Measurements from ENCODE around the gene PDXK.

PDXK gene

GRCh38 chr21:43701936-43702784 is 16.8 kb upstream of the PDXK start:
- TF ChIP-seq FOXP2 (optimal IDR thresholded peaks at IDR 0.05; ENCODE audit: borderline replicate concordance, extremely low read depth, extremely low read length, insufficient read depth): no peak
- TF ChIP-seq, protein P1, sequence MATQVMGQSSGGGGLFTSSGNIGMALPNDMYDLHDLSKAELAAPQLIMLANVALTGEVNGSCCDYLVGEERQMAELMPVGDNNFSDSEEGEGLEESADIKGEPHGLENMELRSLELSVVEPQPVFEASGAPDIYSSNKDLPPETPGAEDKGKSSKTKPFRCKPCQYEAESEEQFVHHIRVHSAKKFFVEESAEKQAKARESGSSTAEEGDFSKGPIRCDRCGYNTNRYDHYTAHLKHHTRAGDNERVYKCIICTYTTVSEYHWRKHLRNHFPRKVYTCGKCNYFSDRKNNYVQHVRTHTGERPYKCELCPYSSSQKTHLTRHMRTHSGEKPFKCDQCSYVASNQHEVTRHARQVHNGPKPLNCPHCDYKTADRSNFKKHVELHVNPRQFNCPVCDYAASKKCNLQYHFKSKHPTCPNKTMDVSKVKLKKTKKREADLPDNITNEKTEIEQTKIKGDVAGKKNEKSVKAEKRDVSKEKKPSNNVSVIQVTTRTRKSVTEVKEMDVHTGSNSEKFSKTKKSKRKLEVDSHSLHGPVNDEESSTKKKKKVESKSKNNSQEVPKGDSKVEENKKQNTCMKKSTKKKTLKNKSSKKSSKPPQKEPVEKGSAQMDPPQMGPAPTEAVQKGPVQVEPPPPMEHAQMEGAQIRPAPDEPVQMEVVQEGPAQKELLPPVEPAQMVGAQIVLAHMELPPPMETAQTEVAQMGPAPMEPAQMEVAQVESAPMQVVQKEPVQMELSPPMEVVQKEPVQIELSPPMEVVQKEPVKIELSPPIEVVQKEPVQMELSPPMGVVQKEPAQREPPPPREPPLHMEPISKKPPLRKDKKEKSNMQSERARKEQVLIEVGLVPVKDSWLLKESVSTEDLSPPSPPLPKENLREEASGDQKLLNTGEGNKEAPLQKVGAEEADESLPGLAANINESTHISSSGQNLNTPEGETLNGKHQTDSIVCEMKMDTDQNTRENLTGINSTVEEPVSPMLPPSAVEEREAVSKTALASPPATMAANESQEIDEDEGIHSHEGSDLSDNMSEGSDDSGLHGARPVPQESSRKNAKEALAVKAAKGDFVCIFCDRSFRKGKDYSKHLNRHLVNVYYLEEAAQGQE (IDR thresholded peaks at IDR 0.05; ENCODE audit: insufficient read depth in 1 of 2, low read depth in 2 of 2, low read length in 2 of 2): no peak
- no peak for TF ChIP-seq POLR2AphosphoS5 (IDR thresholded peaks at IDR 0.05; ENCODE audit: low read depth, low read length)
- TF ChIP-seq SIN3A (IDR thresholded peaks at IDR 0.05; ENCODE audit: borderline replicate concordance, insufficient read depth, low read length): no peak
- TF ChIP-seq TAF1 (IDR thresholded peaks at IDR 0.05; ENCODE audit: borderline replicate concordance, insufficient read depth, low read length): no peak

GRCh38 chr21:43702785-43703034 is 16.2 kb upstream of the PDXK start:
- TF ChIP-seq POLR2AphosphoS5 (IDR thresholded peaks at IDR 0.05; ENCODE audit: low read depth, low read length) (no peak), TAF1 (IDR thresholded peaks at IDR 0.05; ENCODE audit: borderline replicate concordance, insufficient read depth, low read length) (no peak), SIN3A (IDR thresholded peaks at IDR 0.05; ENCODE audit: borderline replicate concordance, insufficient read depth, low read length) (no peak), FOXP2 (optimal IDR thresholded peaks at IDR 0.05; ENCODE audit: borderline replicate concordance, extremely low read depth, extremely low read length, insufficient read depth) (no peak)
- TF ChIP-seq, protein P1 (IDR thresholded peaks at IDR 0.05; ENCODE audit: insufficient read depth in 1 of 2, low read depth in 2 of 2, low read length in 2 of 2): no peak

DNA sequence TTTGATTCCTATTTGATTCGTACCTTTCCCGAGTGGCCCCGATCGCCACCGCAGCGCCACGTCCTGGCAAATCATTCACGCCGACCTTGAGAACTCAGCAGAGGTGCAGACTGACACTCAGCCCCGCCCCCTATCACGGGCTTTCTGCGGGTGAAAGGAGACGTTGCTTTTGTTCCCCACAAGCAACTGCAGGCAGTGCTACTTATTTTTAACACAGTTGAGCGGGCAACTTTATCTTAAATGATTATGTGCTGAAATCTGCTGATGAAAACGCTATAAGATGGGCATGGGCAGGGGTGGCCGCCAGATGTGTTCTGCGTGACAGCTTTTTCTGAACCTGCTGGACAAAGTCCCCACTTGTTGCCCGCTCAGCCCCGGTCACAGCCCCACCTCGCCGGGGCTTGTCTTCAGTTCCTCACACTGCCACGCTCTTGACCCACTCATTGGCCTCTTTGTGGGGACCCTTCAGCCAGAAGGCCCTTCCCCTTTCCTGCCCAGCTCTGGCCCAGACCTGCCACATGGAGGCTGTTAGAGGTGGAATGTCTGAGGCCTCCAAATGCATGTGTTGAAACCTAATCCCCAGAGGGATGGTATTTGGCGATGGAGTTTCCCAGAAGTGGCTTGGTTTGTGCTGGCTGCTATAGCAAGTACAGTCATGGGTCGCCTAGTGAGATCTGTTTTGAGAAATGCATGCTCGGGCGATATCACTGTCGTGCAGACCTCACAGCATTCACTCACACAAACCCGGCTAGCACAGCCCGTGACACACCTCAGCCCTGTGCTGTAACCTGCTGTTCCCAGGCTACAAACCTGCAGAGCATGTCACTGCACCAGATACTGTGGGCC is 15.7 kb upstream of the PDXK start:
- TF ChIP-seq TAF1 (IDR thresholded peaks at IDR 0.05; ENCODE audit: borderline replicate concordance, insufficient read depth, low read length): no peak
- TF ChIP-seq FOXP2 (optimal IDR thresholded peaks at IDR 0.05; ENCODE audit: borderline replicate concordance, extremely low read depth, extremely low read length, insufficient read depth): no peak
- TF ChIP-seq, protein P1 (IDR thresholded peaks at IDR 0.05; ENCODE audit: insufficient read depth in 1 of 2, low read depth in 2 of 2, low read length in 2 of 2): no peak
- no peak for TF ChIP-seq POLR2AphosphoS5 (IDR thresholded peaks at IDR 0.05; ENCODE audit: low read depth, low read length)
- TF ChIP-seq SIN3A (IDR thresholded peaks at IDR 0.05; ENCODE audit: borderline replicate concordance, insufficient read depth, low read length): no peak

DNA sequence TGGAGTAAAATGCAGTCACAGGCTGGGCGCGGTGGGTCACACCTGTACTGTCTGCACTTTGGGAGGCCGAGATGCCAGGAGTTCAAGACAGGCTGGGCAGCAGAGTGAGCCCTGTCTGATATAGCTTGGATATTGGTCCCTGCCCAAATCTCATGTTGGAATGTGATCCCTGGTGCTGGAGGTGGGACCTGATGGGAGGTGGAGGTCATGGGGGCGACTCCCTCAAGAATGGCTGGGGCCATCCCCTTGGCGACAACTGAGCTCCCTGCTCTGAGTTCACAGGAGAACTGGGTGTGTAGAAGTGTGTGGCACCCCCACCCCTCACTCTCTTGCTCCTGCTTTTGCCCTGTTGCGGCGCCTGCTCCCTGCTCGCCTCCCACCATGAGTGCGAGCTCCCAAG is 11.5 kb upstream of the PDXK start:
- TF ChIP-seq FOXP2 (optimal IDR thresholded peaks at IDR 0.05; ENCODE audit: borderline replicate concordance, extremely low read depth, extremely low read length, insufficient read depth) (no peak), POLR2AphosphoS5 (IDR thresholded peaks at IDR 0.05; ENCODE audit: low read depth, low read length) (no peak), TAF1 (IDR thresholded peaks at IDR 0.05; ENCODE audit: borderline replicate concordance, insufficient read depth, low read length) (no peak), SIN3A (IDR thresholded peaks at IDR 0.05; ENCODE audit: borderline replicate concordance, insufficient read depth, low read length) (no peak)
- TF ChIP-seq, protein P1 (IDR thresholded peaks at IDR 0.05; ENCODE audit: insufficient read depth in 1 of 2, low read depth in 2 of 2, low read length in 2 of 2): no peak
